Esophagus muscularis mucosa (tissue), 4 donors: ENCODE data around the gene AKT3. TPM values are rescaled to one million over a fixed set of nuclear protein-coding genes. Genes with fewer than 3 reads are reported as not detected.
A peak's percentile ranks its signal among the peaks of the same experiment; 100 is the strongest.

Experiments
- DNase-seq: peaks from one replicate; pipeline ENCODE4 v3.0.0-alpha.2; 2017; ENCODE audit errors: extremely low spot score
- H3K27ac ChIP-seq, 4 donors: fragments of 200-600 bp; sonication (generic); replicated peaks in 1 of 4; 1 replicate in 3 of 4; 2 replicates in 1 of 4; pipeline ENCODE4 v1.5.1; 2016 to 2019; ENCODE audit warnings: mild to moderate bottlenecking in 1 of 4
- H3K27me3 ChIP-seq, 4 donors: fragments of 200-600 bp; sonication (generic); one replicate each; pipeline versions ENCODE4 v1.5.1 to v1.6.0; 2016 to 2019
- H3K36me3 ChIP-seq, 4 donors: fragments of 200-600 bp; sonication (generic); one replicate each; pipeline ENCODE4 v1.5.1; 2016 to 2019
- H3K4me1 ChIP-seq, 4 donors: fragments of 200-600 bp; sonication (generic); one replicate each; pipeline ENCODE4 v1.5.1; 2016 to 2019
- H3K4me3 ChIP-seq, 4 donors: fragments of 200-600 bp; sonication (generic); 1 replicate in 2 of 4; 2 replicates in 2 of 4; pipeline ENCODE4 v1.5.1; 2016 to 2019; ENCODE audit warnings: mild to moderate bottlenecking in 4 of 4, moderate library complexity in 1 of 4
- H3K9me3 ChIP-seq, 4 donors: fragments of 200-600 bp; sonication (generic); 1 replicate in 3 of 4; 2 replicates in 1 of 4; pipeline ENCODE4 v1.5.1; 2016 to 2019
- EP300 ChIP-seq: sonication (generic); formaldehyde crosslinking; IDR thresholded peaks from one replicate; pipeline ENCODE4 v1.6.1; 2017; ENCODE audit warnings: antibody characterized with exemption
- POLR2A ChIP-seq: fragments of 450-650 bp; IDR thresholded peaks from one replicate; pipeline ENCODE4 v1.6.1; 2017; ENCODE audit warnings: antibody characterized with exemption, moderate library complexity, mild to moderate bottlenecking, low read depth
- POLR2AphosphoS5 ChIP-seq, 2 donors: sonication (generic); formaldehyde crosslinking; IDR thresholded peaks; one replicate each; pipeline ENCODE4 v1.6.1; 2017; ENCODE audit warnings: antibody characterized with exemption in 2 of 2
- WGBS: methylation state at CpG from one replicate; pipeline ENCODE4 v1.1.5; 2018; 5-methylcytosine and 5-hydroxymethylcytosine counted together
- intact Hi-C: fragments of 100-400 bp; cut with DNase I; formaldehyde crosslinking; loops from one replicate; pipeline ENCODE4 v1.15.1; 2023
- total RNA-seq, 4 donors: library from RNA; depleted of rRNA; stranded (reverse); fragments of >200 nt; gene quantifications; one replicate each; pipeline versions ENCODE4 v1.1.0 to v1.2.1, GENCODE V29; 2016
- TF ChIP-seq, protein P1 (sequence below), 3 experiments: fragments of 200-600 bp in 2 of 3; fragments of 450-650 bp in 1 of 3; sonication (generic) in 2 of 3; IDR thresholded peaks; one replicate each; pipeline ENCODE4 v1.5.1; 2017 to 2019; ENCODE audit warnings: antibody characterized with exemption in 3 of 3, mild to moderate bottlenecking in 2 of 3, moderate library complexity in 1 of 3

Gene AKT3
- total RNA-seq, 4 donors from 2014 or later, result 63.9 to 104 (median 74.2) TPM

GRCh38 chr1:243568793-243569192 lies 281.2 kb downstream of the AKT3 start:
- Histone ChIP-seq H3K9me3 (no peaks in the 10 kb centered on the region), H3K27ac (peak overlapping the region in 2 of 4 donors; percentile 13 to 39), H3K36me3 (peaks cover 0 to 11% (median 0%) of the 10 kb centered on the region in 4 donors), H3K27me3 (no peaks in the 10 kb centered on the region), H3K4me3 (no peak overlapping the region), H3K4me1 (peaks cover 0 to 33% (median 29%) of the 10 kb centered on the region in 4 donors)
- TF ChIP-seq POLR2A, result no peak
- no peak for TF ChIP-seq EP300
- TF ChIP-seq, protein P1, sequence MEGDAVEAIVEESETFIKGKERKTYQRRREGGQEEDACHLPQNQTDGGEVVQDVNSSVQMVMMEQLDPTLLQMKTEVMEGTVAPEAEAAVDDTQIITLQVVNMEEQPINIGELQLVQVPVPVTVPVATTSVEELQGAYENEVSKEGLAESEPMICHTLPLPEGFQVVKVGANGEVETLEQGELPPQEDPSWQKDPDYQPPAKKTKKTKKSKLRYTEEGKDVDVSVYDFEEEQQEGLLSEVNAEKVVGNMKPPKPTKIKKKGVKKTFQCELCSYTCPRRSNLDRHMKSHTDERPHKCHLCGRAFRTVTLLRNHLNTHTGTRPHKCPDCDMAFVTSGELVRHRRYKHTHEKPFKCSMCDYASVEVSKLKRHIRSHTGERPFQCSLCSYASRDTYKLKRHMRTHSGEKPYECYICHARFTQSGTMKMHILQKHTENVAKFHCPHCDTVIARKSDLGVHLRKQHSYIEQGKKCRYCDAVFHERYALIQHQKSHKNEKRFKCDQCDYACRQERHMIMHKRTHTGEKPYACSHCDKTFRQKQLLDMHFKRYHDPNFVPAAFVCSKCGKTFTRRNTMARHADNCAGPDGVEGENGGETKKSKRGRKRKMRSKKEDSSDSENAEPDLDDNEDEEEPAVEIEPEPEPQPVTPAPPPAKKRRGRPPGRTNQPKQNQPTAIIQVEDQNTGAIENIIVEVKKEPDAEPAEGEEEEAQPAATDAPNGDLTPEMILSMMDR (IDR thresholded peaks at IDR 0.05), result no peak
- no peak for TF ChIP-seq POLR2AphosphoS5 (IDR thresholded peaks at IDR 0.05)
- 56% methylated on average over 4 of the region's 4 CpGs for WGBS
- intact Hi-C loops, result no loop called here
- DNase-seq, result no peak

GRCh38 chr1:243564814-243565213 lies 285.2 kb downstream of the AKT3 start:
- peaks cover 13 to 16% (median 14%) of the 10 kb centered on the region in 4 donors for H3K36me3 ChIP-seq
- H3K9me3 ChIP-seq, result peaks cover 0 to 7% (median 0%) of the 10 kb centered on the region in 4 donors
- no peak overlapping the region for H3K4me3 ChIP-seq
- peaks cover 0 to 37% (median 32%) of the 10 kb centered on the region in 4 donors for H3K4me1 ChIP-seq
- H3K27me3 ChIP-seq, result no peaks in the 10 kb centered on the region
- intact Hi-C loops, result no loop called here
- TF ChIP-seq, protein P1 (IDR thresholded peaks at IDR 0.05), result no peak
- TF ChIP-seq EP300 (no peak), POLR2A (no peak), POLR2AphosphoS5 (IDR thresholded peaks at IDR 0.05) (no peak)
- H3K27ac ChIP-seq, result no peak overlapping the region
- no peak for DNase-seq

GRCh38 chr1:243563732-243564131 lies 286.3 kb downstream of the AKT3 start:
- no peak overlapping the region for H3K27ac ChIP-seq
- H3K4me3 ChIP-seq, result no peak overlapping the region
- TF ChIP-seq POLR2AphosphoS5 (IDR thresholded peaks at IDR 0.05) (no peak), EP300 (no peak), POLR2A (no peak)
- TF ChIP-seq, protein P1 (IDR thresholded peaks at IDR 0.05), result no peak
- 90% methylated on average over 4 of the region's 4 CpGs for WGBS
- H3K9me3 ChIP-seq, result peaks cover 0 to 7% (median 0%) of the 10 kb centered on the region in 4 donors
- peaks cover 13 to 16% (median 14%) of the 10 kb centered on the region in 4 donors for H3K36me3 ChIP-seq
- H3K27me3 ChIP-seq, result no peaks in the 10 kb centered on the region
- intact Hi-C loops, result no loop called here
- DNase-seq, result no peak
- peaks cover 0 to 31% (median 21%) of the 10 kb centered on the region in 4 donors for H3K4me1 ChIP-seq

DNA sequence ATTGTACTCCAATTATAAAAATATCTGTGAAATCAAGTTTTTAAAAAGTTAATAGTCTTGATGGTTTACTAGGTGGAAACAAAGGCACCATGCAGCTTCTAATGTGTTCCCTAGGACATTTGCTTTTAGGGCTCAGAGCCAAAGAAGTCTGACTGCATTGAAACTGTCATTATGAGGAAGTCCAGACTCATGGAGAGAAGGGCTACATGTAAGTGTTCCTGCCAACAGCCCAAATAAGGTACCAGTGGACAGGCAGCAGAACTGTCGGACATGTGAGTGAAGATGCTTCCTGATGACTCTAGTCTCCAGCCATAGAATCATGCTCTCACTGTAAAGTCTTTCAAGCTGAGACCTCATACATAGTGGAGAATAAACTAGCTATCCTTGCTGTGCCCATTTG lies 287.6 kb downstream of the AKT3 start:
- Histone ChIP-seq H3K9me3 (peaks cover 0 to 7% (median 0%) of the 10 kb centered on the region in 4 donors), H3K36me3 (peaks cover 13 to 16% (median 14%) of the 10 kb centered on the region in 4 donors), H3K4me3 (no peak overlapping the region), H3K27ac (no peak overlapping the region), H3K27me3 (no peaks in the 10 kb centered on the region), H3K4me1 (peaks cover 0 to 21% (median 9%) of the 10 kb centered on the region in 4 donors)
- TF ChIP-seq POLR2A, result no peak
- peak in 1 of 2 donors; percentile 60 for TF ChIP-seq POLR2AphosphoS5 (IDR thresholded peaks at IDR 0.05)
- no peak for TF ChIP-seq EP300
- WGBS, result 55% methylated on average over 1 of the region's 1 CpG
- intact Hi-C loops, result no loop called here
- no peak for DNase-seq

GRCh38 chr1:243561588-243562319 lies 288.3 kb downstream of the AKT3 start:
- intact Hi-C loops, result no loop called here
- TF ChIP-seq, protein P1 (IDR thresholded peaks at IDR 0.05), result no peak
- TF ChIP-seq POLR2AphosphoS5 (IDR thresholded peaks at IDR 0.05) (no peak), EP300 (no peak), POLR2A (no peak)
- Histone ChIP-seq H3K27ac (no peak overlapping the region), H3K36me3 (peaks cover 13 to 16% (median 14%) of the 10 kb centered on the region in 4 donors), H3K4me1 (peaks cover 0 to 21% (median 6%) of the 10 kb centered on the region in 4 donors), H3K9me3 (peaks cover 0 to 7% (median 0%) of the 10 kb centered on the region in 4 donors), H3K27me3 (no peaks in the 10 kb centered on the region), H3K4me3 (no peak overlapping the region)
- no peak for DNase-seq
- WGBS, result 100% methylated on average over 2 of the region's 2 CpGs
